Heart right ventricle (tissue), 16 donors: ENCODE data around the gene EAPP. TPM values are rescaled to one million over a fixed set of nuclear protein-coding genes. Genes with fewer than 3 reads are reported as not detected.

Experiments
- ATAC-seq, 8 donors: fragments of 200-7000 bp; cut with Tn5 transposase; one replicate each; pipeline ENCODE4 v1.9.1; 2020; ENCODE audit warnings: mild to moderate bottlenecking in 8 of 8, moderate library complexity in 8 of 8, moderate number of reproducible peaks in 1 of 8
- DNase-seq, 2 donors: peaks; one replicate each; pipeline ENCODE4 v3.0.0-alpha.2; 2020
- H3K27ac ChIP-seq, 10 donors: fragments of 200-600 bp; sonication (generic) in 2 of 10; one replicate each; pipeline versions ENCODE4 v1.5.0 to v1.8.0; 2020 to 2022; ENCODE audit warnings: mild to moderate bottlenecking in 3 of 10
- H3K27me3 ChIP-seq, 7 donors: fragments of 200-600 bp; one replicate each; pipeline ENCODE4 v1.8.0; 2021 to 2022; ENCODE audit warnings: mild to moderate bottlenecking in 2 of 7
- H3K36me3 ChIP-seq, 9 donors: fragments of 200-600 bp; sonication (generic) in 1 of 9; one replicate each; pipeline versions ENCODE4 v1.5.0 to v1.8.0; 2020 to 2022; ENCODE audit warnings: mild to moderate bottlenecking in 2 of 9
- H3K4me1 ChIP-seq, 9 donors: fragments of 200-600 bp; sonication (generic) in 1 of 9; one replicate each; pipeline versions ENCODE4 v1.5.0 to v1.8.0; 2020 to 2022; ENCODE audit warnings: mild to moderate bottlenecking in 4 of 9
- H3K4me3 ChIP-seq, 10 donors: fragments of 200-600 bp; sonication (generic) in 2 of 10; one replicate each; pipeline versions ENCODE4 v1.5.0 to v1.8.0; 2020 to 2022; ENCODE audit warnings: mild to moderate bottlenecking in 7 of 10, moderate library complexity in 2 of 10
- H3K9me3 ChIP-seq, 11 donors: fragments of 200-600 bp in 10 of 11; sonication (generic) in 2 of 11; one replicate each; pipeline versions ENCODE4 v1.5.0 to v1.8.0; 2013 to 2022; ENCODE audit warnings: mild to moderate bottlenecking in 2 of 11, control low read depth in 1 of 11, moderate library complexity in 1 of 11
- WGBS, 2 donors: extraction: QIAGEN DNeasy Blood & Tissue Kit; methylation state at CpG; one replicate each; pipeline ENCODE4 v1.1.7; 2013; ENCODE audit warnings: inconsistent platforms in 1 of 2; 5-methylcytosine and 5-hydroxymethylcytosine counted together
- intact Hi-C, 10 donors: fragments of 100-400 bp; cut with DNase I; formaldehyde crosslinking; loops; one replicate each; pipeline versions ENCODE4 v1.11.1 to v1.14.2; 2022
- polyA plus RNA-seq, 2 donors: library from polyadenylated mRNA; stranded (reverse); fragments of 200-250 nt; gene quantifications; one replicate each; pipeline ENCODE4 v1.2.3, GENCODE V29; 2013
- total RNA-seq, 10 donors: library from RNA; stranded (reverse); fragmentation: NEBNext Ultra II Directional in 3 of 10; extraction: Animal tissue kit (Norgen Biotek cat#: 25700) in 3 of 10; gene quantifications; one replicate each; pipeline versions ENCODE4 v1.2.1 to v1.2.4, GENCODE V29; 2021 to 2023
- TF ChIP-seq, protein P1 (sequence below), 9 donors: fragments of 200-600 bp; sonication (generic) in 2 of 9; IDR thresholded peaks; one replicate each; pipeline versions ENCODE4 v1.5.0 to v1.8.0; 2021 to 2022; ENCODE audit warnings: antibody characterized with exemption in 9 of 9, mild to moderate bottlenecking in 5 of 9, moderate library complexity in 1 of 9
- donor health status: Arrhythmogenic right ventricular cardiomyopathy.
- donor health status: ischemic (EF 13 %, LVEDD 7.1; RV severe dilation, severe dysfunction).
- donor health status: healthy with polysubstance abuse.
- donor health status: DM: no; HTN: yes; CAD: no.
- donor health status: DM: no; HTN: no; CAD: no.
- donor health status: ischemic (EF 25% LVEDD 6.9; RV normal size, moderate dysfunction).
- donor health status: ischemic (EF 25% LVEDD 5.7; RV mildly dilated, moderate dysfunction).
- donor health status: healthy.
- donor health status: DM: yes; HTN: yes; CAD: no.
- donor health status: Ischemic cardiomyopathy.
- donor health status: ischemic (EF 35%, LVEDD 5.7; RV mildly dilated, moderate dysfunction).
- donor health status: nonischemic (EF 11% LVEDD 7.7; RV severe dilation, severe dysfunction).
- donor health status: DM: yes; HTN: yes; CAD: no.
- donor health status: PGD.
- donor health status: ischemic (EF 29% LVEDD 5.4; RV normal size, mild dysfunction).
- donor health status: nonischemic (EF 23%, LVEDD 6.1; RV moderate dilation, normal function).

The EAPP gene
- total and polyA plus RNA-seq, 12 donors, result 16.4 to 24.5 (median 20.0) TPM

DNA sequence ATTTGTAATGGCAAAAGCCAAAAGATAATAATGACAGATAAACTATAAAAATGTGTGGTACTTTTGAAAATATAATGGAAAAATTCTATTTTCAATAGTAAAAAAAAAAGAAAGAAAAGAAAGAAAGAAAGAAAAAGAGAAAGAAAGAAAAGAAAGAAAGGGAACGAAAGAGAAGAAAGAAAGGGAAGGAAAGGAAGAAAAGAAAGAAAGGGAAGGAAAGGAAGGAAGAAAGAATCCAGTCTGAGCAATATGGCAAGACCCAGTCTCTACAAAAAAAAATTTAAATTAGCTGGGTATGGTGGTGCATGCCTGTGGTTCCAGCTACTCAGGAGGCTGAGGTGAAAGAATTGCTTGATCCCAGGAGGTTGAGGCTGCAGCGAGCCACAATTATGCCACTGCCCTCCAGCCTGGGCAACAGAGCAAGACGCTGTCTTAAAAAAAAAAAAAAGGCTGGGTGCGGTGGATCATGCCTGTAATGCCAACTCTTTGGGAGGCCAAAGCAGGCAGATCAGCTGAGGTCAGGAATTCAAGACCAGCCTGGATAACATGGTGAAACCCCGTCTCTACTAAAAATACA lies 38.4 kb downstream of the EAPP start:
- no peaks in the 10 kb centered on the region for H3K9me3 ChIP-seq
- ATAC-seq (no peak), DNase-seq (no peak)
- TF ChIP-seq, protein P1, sequence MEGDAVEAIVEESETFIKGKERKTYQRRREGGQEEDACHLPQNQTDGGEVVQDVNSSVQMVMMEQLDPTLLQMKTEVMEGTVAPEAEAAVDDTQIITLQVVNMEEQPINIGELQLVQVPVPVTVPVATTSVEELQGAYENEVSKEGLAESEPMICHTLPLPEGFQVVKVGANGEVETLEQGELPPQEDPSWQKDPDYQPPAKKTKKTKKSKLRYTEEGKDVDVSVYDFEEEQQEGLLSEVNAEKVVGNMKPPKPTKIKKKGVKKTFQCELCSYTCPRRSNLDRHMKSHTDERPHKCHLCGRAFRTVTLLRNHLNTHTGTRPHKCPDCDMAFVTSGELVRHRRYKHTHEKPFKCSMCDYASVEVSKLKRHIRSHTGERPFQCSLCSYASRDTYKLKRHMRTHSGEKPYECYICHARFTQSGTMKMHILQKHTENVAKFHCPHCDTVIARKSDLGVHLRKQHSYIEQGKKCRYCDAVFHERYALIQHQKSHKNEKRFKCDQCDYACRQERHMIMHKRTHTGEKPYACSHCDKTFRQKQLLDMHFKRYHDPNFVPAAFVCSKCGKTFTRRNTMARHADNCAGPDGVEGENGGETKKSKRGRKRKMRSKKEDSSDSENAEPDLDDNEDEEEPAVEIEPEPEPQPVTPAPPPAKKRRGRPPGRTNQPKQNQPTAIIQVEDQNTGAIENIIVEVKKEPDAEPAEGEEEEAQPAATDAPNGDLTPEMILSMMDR (IDR thresholded peaks at IDR 0.05), result no peak
- H3K4me3 ChIP-seq, result no peak overlapping the region
- H3K27ac ChIP-seq, result no peak overlapping the region
- no peaks in the 10 kb centered on the region for H3K27me3 ChIP-seq
- intact Hi-C loops, result loop anchor here in 1 of 10 donors (5.0 kb wide), 1 partner anchor 36 kb away; the partner anchor contains the start of gene EAPP
- H3K4me1 ChIP-seq, result peaks cover 0 to 20% (median 7%) of the 10 kb centered on the region in 9 donors
- H3K36me3 ChIP-seq, result no peaks in the 10 kb centered on the region
- 96% methylated on average over 4 to 5 of the region's 5 CpGs for WGBS, 2 donors

DNA sequence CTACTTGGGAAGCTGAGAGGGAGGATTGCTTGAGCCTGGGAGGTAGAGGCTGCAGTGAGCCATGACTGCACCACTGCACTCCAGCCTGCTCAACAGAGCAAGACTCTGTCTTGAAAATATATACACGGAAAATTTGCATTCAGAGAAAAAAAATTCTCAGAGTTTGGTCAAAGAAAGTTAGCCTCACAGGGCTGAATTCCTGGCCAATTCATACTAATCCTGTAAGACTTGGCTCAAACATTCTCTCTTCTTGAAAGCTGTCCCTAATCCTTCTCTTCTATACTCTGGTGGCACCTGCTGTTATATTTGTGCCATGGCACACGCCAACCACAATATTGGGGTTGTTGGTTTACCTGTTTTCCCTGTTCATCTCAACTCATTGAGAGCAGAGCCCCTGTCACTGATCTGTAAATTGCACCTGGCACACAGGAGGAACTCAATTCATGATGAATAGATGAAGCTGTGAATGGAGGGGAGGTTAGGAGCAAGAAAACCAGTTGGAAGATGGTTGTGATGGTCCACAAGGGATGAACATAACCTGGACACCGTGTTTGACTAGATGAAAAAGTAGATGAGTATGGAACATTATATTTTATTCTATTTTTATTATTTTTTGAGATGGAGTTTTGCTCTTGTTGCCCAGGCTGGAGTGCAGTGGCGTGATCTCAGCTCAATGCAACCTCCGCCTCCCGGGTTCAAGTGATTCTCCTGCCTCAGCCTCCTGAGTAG lies 40.7 kb downstream of the EAPP start:
- no peaks in the 10 kb centered on the region for H3K36me3 ChIP-seq
- WGBS, 2 donors, result 91 to 93% methylated on average over 6 of the region's 6 CpGs
- DNase-seq, result no peak
- peaks cover 0 to 23% (median 7%) of the 10 kb centered on the region in 9 donors for H3K4me1 ChIP-seq
- no peak for ATAC-seq
- H3K4me3 ChIP-seq, result no peak overlapping the region
- no peaks in the 10 kb centered on the region for H3K27me3 ChIP-seq
- no peaks in the 10 kb centered on the region for H3K9me3 ChIP-seq
- TF ChIP-seq, protein P1 (IDR thresholded peaks at IDR 0.05), result peak; percentile 16 to 53 (median 43)
- intact Hi-C loops, result loop anchor here in 6 of 10 donors (5.0 to 10.0 kb wide), 3 partner anchors 134 to 167 kb away; no protein-coding TSS in a partner anchor
- no peak overlapping the region for H3K27ac ChIP-seq

DNA sequence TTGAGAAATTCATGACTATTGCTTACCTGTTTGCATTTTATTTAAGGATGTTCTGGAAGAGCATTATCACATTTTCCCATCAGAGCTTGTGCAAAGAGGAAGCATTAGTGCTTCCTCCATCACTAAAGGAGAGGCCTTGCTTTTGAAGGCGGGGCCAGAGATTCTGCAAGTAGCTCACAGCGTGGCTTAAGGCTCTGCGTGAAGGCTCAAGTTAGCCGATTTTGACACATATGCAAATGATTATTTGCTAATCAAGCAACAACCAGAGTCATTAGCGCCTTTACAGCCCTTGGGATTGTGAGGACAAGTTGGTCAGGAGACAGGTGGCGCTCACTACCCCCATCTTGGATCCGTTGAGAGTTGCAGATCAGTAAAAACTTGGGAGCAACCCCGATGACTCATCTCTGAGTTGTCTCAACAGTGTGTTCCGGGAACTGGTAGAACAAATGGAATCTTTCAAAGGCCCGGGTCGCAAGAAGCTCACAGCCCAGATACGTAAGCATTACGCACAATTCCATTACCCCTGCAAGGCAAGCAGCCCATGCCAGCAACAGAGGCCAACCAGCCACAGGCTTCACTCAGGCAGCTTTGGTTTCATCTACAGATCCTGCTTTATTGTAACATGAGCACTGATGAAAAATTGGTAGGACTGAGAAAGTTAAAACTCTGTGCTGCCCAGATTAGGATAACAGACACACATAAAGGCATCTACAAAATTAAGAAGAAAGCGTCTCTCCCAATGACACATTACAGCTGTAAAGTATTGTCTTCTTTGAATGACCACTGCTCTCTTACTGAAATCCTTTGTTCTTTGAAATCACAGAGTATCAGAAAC lies 42.6 kb downstream of the EAPP start:
- ATAC-seq (peak; percentile 88 to 96 (median 92)), DNase-seq (peak; percentile 69 to 82)
- Histone ChIP-seq H3K4me3 (peak overlapping the region in 2 of 10 donors; percentile 17 to 22), H3K4me1 (peaks cover 0 to 17% (median 0%) of the 10 kb centered on the region in 9 donors), H3K9me3 (no peaks in the 10 kb centered on the region), H3K36me3 (no peaks in the 10 kb centered on the region), H3K27me3 (no peaks in the 10 kb centered on the region), H3K27ac (peak overlapping the region; percentile 18 to 83 (median 68))
- TF ChIP-seq, protein P1 (IDR thresholded peaks at IDR 0.05), result peak in 4 of 9 donors; percentile 12 to 36 (median 27)
- intact Hi-C loops, result loop anchor here in 7 of 10 donors (2.0 to 10.0 kb wide), 4 partner anchors 132 to 166 kb away; no protein-coding TSS in a partner anchor
- 45 to 61% methylated on average over 14 of the region's 14 CpGs for WGBS, 2 donors
